ENCODE data around the gene SRRM5. TPM values are rescaled to one million over a fixed set of nuclear protein-coding genes. Genes with fewer than 3 reads are reported as not detected.
A peak's percentile ranks its signal among the peaks of the same experiment; 100 is the strongest.

SRRM5 gene
- total RNA-seq, 4 donors from 2014 or later, result 0.38 TPM; not detected in 3

- intact Hi-C loops (cut with DNase I), result no loop called here
- no peak for DNase-seq
- Histone ChIP-seq H3K9me3 (no peaks in the 10 kb centered on the region), H3K36me3 (peaks cover 0 to 31% (median 4%) of the 10 kb centered on the region in 3 donors), H3K4me3 (no peak overlapping the region), H3K4me1 (peaks cover 14 to 30% (median 15%) of the 10 kb centered on the region in 3 donors), H3K27me3 (no peaks in the 10 kb centered on the region), H3K27ac (peak overlapping the region in 1 of 4 donors; percentile 3)
- TF ChIP-seq CTCF (IDR thresholded peaks at IDR 0.05), result no peak
- TF ChIP-seq POLR2A (IDR thresholded peaks at IDR 0.05), result no peak
- WGBS, 2 donors, result 56 to 73% methylated on average over 1 of the region's 1 CpG
Observed at GRCh38 chr19:43616306-43616705, 4.4 kb downstream of the SRRM5 start.

- Histone ChIP-seq H3K36me3 (peaks cover 0 to 25% (median 4%) of the 10 kb centered on the region in 3 donors), H3K27ac (no peak overlapping the region), H3K4me1 (peaks cover 14 to 30% (median 15%) of the 10 kb centered on the region in 3 donors), H3K4me3 (no peak overlapping the region), H3K9me3 (no peaks in the 10 kb centered on the region), H3K27me3 (no peaks in the 10 kb centered on the region)
- intact Hi-C loops (cut with DNase I), result no loop called here
- TF ChIP-seq POLR2A (IDR thresholded peaks at IDR 0.05), result no peak
- 84 to 88% methylated on average over 5 to 6 of the region's 6 CpGs for WGBS, 2 donors
- no peak for DNase-seq
Observed at GRCh38 chr19:43616954-43617353, 5.1 kb downstream of the SRRM5 start.

- Histone ChIP-seq H3K36me3 (peaks cover 0 to 6% (median 0%) of the 10 kb centered on the region in 3 donors), H3K27me3 (no peaks in the 10 kb centered on the region), H3K4me3 (peak overlapping the region; percentile 66 to 90 (median 72)), H3K4me1 (peaks cover 14 to 30% (median 15%) of the 10 kb centered on the region in 3 donors), H3K9me3 (no peaks in the 10 kb centered on the region), H3K27ac (peak overlapping the region; percentile 88 to 96 (median 92))
- intact Hi-C loops (cut with DNase I), result no loop called here
- 0% methylated on average over 1 to 2 of the region's 14 CpGs for WGBS, 2 donors
- TF ChIP-seq POLR2A (IDR thresholded peaks at IDR 0.05), result no peak
- no peak for DNase-seq
Observed at GRCh38 chr19:43618921-43619261, 7.0 kb downstream of the SRRM5 start.

GRCh38 chr19:43619262-43620060 lies 7.6 kb downstream of the SRRM5 start, which contains the start of gene ZNF428:
ZNF428 (minus strand) TSS chr19:43619629; CDS start chr19:43614304, 5,325 bp downstream.
- intact Hi-C loops (cut with DNase I), result no loop called here
- Histone ChIP-seq H3K27ac (peak within 1 kb of the TSS; percentile 88 to 96 (median 92)), H3K36me3 (no peaks in the 10 kb centered on the region), H3K9me3 (no peaks in the 10 kb centered on the region), H3K4me3 (peak within 1 kb of the TSS; percentile 66 to 90 (median 72)), H3K4me1 (peaks cover 14 to 32% (median 15%) of the 10 kb centered on the region in 3 donors), H3K27me3 (no peaks in the 10 kb centered on the region)
- TF ChIP-seq CTCF (IDR thresholded peaks at IDR 0.05) (peak in 1 of 6 experiments; percentile 2), POLR2A (IDR thresholded peaks at IDR 0.05) (peak in 3 of 4 donors; percentile 47 to 75 (median 73))
- 0% methylated on average over 5 to 30 of the region's 81 CpGs for WGBS, 2 donors
- peak; percentile 32 for DNase-seq

GRCh38 chr19:43620061-43621001 lies 8.4 kb downstream of the SRRM5 start:
- H3K9me3 ChIP-seq, result no peaks in the 10 kb centered on the region
- WGBS, 2 donors, result 27 to 42% methylated on average over 19 to 20 of the region's 23 CpGs
- intact Hi-C loops (cut with DNase I), result no loop called here
- peaks cover 14 to 41% (median 15%) of the 10 kb centered on the region in 3 donors for H3K4me1 ChIP-seq
- no peaks in the 10 kb centered on the region for H3K36me3 ChIP-seq
- peak overlapping the region; percentile 88 to 96 (median 92) for H3K27ac ChIP-seq
- peak overlapping the region; percentile 66 to 90 (median 72) for H3K4me3 ChIP-seq
- DNase-seq, result no peak
- TF ChIP-seq POLR2A (IDR thresholded peaks at IDR 0.05) (no peak), CTCF (IDR thresholded peaks at IDR 0.05) (no peak)
- no peaks in the 10 kb centered on the region for H3K27me3 ChIP-seq

Measured in esophagus squamous epithelium (tissue), 5 donors.